HepG2 (cell line): ENCODE results near the gene ASXL1. TPM values are rescaled to one million over a fixed set of nuclear protein-coding genes. Genes with fewer than 3 reads are reported as not detected.

Experiments used
- ERF ChIP-seq: IDR thresholded peaks from 2 replicates; pipeline ENCODE4 v1.6.1; 2018; ENCODE audit warnings: missing biosample characterization, missing genetic modification reagents
- HMG20B ChIP-seq: conservative IDR thresholded peaks from 2 replicates; pipeline ENCODE4 v1.6.1; 2016; ENCODE audit warnings: missing genetic modification reagents, missing compliant biosample characterization
- HOXA7 ChIP-seq: sonication (generic); formaldehyde crosslinking; IDR thresholded peaks from 2 replicates; pipeline ENCODE4 v1.8.1; 2022; ENCODE audit warnings: mild to moderate bottlenecking, missing genetic modification reagents, moderate library complexity
- KLF6 ChIP-seq: IDR thresholded peaks from 2 replicates; pipeline ENCODE4 v1.8.0; 2016; ENCODE audit warnings: missing biosample characterization, missing genetic modification reagents
- ZNF205 ChIP-seq: IDR thresholded peaks from 2 replicates; pipeline ENCODE4 v1.6.1; 2018; ENCODE audit warnings: missing biosample characterization, missing genetic modification reagents
- ZNF713 ChIP-seq: sonication (generic); formaldehyde crosslinking; IDR thresholded peaks from 2 replicates; pipeline ENCODE4 v1.4.0; 2020; ENCODE audit warnings: mild to moderate bottlenecking, missing genetic modification reagents
- ZNF83 ChIP-seq: sonication (generic); formaldehyde crosslinking; IDR thresholded peaks from 2 replicates; pipeline ENCODE4 v1.4.0; 2020; ENCODE audit warnings: missing genetic modification reagents, mild to moderate bottlenecking, borderline replicate concordance
- ZSCAN30 ChIP-seq: sonication (generic); formaldehyde crosslinking; IDR thresholded peaks from 2 replicates; pipeline ENCODE4 v1.5.0; 2020; ENCODE audit warnings: mild to moderate bottlenecking, missing genetic modification reagents
- polyA plus RNA-seq, 8 experiments: library from polyadenylated mRNA; depleted of rRNA in 3 of 8; stranded (reverse) in 7 of 8; unstranded in 1 of 8; fragments of >200 nt; fragmentation: Illumina TruSeq in 4 of 8; extraction: Trizol in 4 of 8; gene quantifications; 2 replicates each; pipeline versions ENCODE4 v1.2.1 to v1.2.3, GENCODE V29; 2011 to 2016; ENCODE audit warnings: low read depth in 4 of 8, missing spikeins in 1 of 8, mixed read lengths in 1 of 8; ENCODE audit not compliant: insufficient read depth in 1 of 8
- total RNA-seq, 5 experiments: library from RNA; depleted of rRNA; stranded (reverse); fragments of >200 nt; fragmentation: Illumina TruSeq; extraction: Trizol; gene quantifications; 2 replicates each; pipeline ENCODE4 v1.2.3, GENCODE V29; 2016; ENCODE audit warnings: low read depth in 1 of 5
- TF ChIP-seq, protein P1 (sequence below): sonication (generic); formaldehyde crosslinking; IDR thresholded peaks from 2 replicates; pipeline ENCODE4 v1.5.0; 2020; ENCODE audit warnings: mild to moderate bottlenecking, missing genetic modification reagents
- TF ChIP-seq, protein P2 (sequence below): IDR thresholded peaks from 2 replicates; pipeline ENCODE4 v1.6.1; 2018; ENCODE audit warnings: missing genetic modification reagents
- TF ChIP-seq, protein P3 (sequence below): sonication (generic); formaldehyde crosslinking; IDR thresholded peaks from 2 replicates; pipeline ENCODE4 v1.4.0; 2020; ENCODE audit warnings: missing genetic modification reagents, mild to moderate bottlenecking, borderline replicate concordance
- TF ChIP-seq, protein P4 (sequence below), 2 experiments: sonication (generic) in 1 of 2; formaldehyde crosslinking in 1 of 2; IDR thresholded peaks; 2 replicates each; pipeline versions ENCODE4 v1.6.1 to v1.9.0; 2014 to 2022; ENCODE audit warnings: antibody characterized with exemption in 1 of 2, borderline replicate concordance in 1 of 2, inconsistent platforms in 1 of 2, low read depth in 1 of 2, missing genetic modification reagents in 1 of 2
- TF ChIP-seq, protein P5 (sequence below): IDR thresholded peaks from 2 replicates; pipeline ENCODE4 v1.6.1; 2012; ENCODE audit warnings: low read length, improper control_type of control experiment

The ASXL1 gene
- total and polyA plus RNA-seq, 2 of the 13 experiments (the other 11 are each of a cell fraction or from before 2014, with no cell fraction given), result 62.1 to 74.8 TPM

DNA sequence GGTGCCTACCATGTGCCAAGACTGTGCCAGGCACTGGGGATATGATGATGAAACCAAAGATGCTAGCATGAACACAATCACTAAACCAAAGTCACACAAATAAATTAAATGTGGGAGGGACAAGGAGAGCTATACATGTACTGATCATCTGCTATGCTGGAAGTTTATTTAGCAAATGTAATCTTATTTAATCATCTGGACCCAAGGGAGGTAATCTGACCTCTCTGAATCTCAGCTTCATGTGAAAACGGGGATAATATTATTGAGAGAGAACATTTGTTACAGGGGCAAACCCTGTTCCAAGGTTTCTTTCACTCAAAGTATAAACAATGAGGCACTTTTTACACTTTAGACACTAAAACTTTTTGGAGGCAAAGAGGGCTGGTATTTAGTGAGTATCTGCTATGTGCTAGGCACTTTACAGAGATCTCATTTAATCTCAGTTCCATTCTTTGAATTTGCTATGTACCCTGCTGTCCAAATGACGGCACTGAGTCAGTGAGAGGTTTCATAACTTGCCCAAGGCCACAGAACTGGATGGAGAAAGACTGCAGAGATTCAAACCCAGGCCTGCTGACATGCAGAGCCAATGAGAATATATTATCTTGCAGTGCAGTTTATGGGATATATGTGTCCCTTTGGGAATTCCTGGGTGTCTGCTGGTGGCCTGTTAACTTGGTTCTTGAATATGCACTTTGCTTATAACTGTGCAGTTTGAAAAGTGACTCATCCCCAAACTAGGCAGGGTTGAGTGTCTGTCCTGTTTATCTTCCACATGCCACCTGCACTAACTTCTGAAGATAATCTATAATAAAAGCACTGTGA, 3.3 kb upstream of the ASXL1 start (continued):
- TF ChIP-seq ZNF713 (CRISPR knock-in tag), result peak; percentile 64; the same call in 1 of the 2 replicates
- no peak; the same call in 1 of the 2 replicates for TF ChIP-seq HMG20B (CRISPR knock-in tag)
- TF ChIP-seq, protein P1, sequence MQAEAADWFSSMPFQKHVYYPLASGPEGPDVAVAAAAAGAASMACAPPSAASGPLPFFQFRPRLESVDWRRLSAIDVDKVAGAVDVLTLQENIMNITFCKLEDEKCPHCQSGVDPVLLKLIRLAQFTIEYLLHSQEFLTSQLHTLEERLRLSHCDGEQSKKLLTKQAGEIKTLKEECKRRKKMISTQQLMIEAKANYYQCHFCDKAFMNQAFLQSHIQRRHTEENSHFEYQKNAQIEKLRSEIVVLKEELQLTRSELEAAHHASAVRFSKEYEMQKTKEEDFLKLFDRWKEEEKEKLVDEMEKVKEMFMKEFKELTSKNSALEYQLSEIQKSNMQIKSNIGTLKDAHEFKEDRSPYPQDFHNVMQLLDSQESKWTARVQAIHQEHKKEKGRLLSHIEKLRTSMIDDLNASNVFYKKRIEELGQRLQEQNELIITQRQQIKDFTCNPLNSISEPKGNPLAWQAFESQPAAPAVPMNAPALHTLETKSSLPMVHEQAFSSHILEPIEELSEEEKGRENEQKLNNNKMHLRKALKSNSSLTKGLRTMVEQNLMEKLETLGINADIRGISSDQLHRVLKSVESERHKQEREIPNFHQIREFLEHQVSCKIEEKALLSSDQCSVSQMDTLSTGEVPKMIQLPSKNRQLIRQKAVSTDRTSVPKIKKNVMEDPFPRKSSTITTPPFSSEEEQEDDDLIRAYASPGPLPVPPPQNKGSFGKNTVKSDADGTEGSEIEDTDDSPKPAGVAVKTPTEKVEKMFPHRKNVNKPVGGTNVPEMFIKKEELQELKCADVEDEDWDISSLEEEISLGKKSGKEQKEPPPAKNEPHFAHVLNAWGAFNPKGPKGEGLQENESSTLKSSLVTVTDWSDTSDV, result no peak
- TF ChIP-seq ERF (CRISPR knock-in tag), result peak; percentile 41; the same call in 1 of the 2 replicates
- no peak for TF ChIP-seq HOXA7 (CRISPR knock-in tag)
- TF ChIP-seq, protein P2, sequence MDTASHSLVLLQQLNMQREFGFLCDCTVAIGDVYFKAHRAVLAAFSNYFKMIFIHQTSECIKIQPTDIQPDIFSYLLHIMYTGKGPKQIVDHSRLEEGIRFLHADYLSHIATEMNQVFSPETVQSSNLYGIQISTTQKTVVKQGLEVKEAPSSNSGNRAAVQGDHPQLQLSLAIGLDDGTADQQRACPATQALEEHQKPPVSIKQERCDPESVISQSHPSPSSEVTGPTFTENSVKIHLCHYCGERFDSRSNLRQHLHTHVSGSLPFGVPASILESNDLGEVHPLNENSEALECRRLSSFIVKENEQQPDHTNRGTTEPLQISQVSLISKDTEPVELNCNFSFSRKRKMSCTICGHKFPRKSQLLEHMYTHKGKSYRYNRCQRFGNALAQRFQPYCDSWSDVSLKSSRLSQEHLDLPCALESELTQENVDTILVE (CRISPR knock-in tag), result peak; percentile 18; the same call in 1 of the 2 replicates
- peak; percentile 97 for TF ChIP-seq ZNF205 (CRISPR knock-in tag)
- TF ChIP-seq, protein P3, sequence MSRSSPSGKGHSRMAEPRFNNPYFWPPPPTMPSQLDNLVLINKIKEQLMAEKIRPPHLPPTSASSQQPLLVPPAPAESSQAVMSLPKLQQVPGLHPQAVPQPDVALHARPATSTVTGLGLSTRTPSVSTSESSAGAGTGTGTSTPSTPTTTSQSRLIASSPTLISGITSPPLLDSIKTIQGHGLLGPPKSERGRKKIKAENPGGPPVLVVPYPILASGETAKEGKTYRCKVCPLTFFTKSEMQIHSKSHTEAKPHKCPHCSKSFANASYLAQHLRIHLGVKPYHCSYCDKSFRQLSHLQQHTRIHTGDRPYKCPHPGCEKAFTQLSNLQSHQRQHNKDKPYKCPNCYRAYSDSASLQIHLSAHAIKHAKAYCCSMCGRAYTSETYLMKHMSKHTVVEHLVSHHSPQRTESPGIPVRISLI, result no peak
- TF ChIP-seq ZNF83 (CRISPR knock-in tag), result no peak
- TF ChIP-seq, protein P4, sequence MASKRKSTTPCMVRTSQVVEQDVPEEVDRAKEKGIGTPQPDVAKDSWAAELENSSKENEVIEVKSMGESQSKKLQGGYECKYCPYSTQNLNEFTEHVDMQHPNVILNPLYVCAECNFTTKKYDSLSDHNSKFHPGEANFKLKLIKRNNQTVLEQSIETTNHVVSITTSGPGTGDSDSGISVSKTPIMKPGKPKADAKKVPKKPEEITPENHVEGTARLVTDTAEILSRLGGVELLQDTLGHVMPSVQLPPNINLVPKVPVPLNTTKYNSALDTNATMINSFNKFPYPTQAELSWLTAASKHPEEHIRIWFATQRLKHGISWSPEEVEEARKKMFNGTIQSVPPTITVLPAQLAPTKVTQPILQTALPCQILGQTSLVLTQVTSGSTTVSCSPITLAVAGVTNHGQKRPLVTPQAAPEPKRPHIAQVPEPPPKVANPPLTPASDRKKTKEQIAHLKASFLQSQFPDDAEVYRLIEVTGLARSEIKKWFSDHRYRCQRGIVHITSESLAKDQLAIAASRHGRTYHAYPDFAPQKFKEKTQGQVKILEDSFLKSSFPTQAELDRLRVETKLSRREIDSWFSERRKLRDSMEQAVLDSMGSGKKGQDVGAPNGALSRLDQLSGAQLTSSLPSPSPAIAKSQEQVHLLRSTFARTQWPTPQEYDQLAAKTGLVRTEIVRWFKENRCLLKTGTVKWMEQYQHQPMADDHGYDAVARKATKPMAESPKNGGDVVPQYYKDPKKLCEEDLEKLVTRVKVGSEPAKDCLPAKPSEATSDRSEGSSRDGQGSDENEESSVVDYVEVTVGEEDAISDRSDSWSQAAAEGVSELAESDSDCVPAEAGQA (IDR thresholded peaks at IDR 0.05; ENCODE audit: low read depth), result no peak
- TF ChIP-seq, protein P4 (CRISPR knock-in tag; IDR thresholded peaks at IDR 0.05; ENCODE audit: borderline replicate concordance), result no peak
- TF ChIP-seq ZSCAN30, result 0 out of 2 replicates have a peak, but pooled peaks have one; percentile 61
- TF ChIP-seq, protein P5, sequence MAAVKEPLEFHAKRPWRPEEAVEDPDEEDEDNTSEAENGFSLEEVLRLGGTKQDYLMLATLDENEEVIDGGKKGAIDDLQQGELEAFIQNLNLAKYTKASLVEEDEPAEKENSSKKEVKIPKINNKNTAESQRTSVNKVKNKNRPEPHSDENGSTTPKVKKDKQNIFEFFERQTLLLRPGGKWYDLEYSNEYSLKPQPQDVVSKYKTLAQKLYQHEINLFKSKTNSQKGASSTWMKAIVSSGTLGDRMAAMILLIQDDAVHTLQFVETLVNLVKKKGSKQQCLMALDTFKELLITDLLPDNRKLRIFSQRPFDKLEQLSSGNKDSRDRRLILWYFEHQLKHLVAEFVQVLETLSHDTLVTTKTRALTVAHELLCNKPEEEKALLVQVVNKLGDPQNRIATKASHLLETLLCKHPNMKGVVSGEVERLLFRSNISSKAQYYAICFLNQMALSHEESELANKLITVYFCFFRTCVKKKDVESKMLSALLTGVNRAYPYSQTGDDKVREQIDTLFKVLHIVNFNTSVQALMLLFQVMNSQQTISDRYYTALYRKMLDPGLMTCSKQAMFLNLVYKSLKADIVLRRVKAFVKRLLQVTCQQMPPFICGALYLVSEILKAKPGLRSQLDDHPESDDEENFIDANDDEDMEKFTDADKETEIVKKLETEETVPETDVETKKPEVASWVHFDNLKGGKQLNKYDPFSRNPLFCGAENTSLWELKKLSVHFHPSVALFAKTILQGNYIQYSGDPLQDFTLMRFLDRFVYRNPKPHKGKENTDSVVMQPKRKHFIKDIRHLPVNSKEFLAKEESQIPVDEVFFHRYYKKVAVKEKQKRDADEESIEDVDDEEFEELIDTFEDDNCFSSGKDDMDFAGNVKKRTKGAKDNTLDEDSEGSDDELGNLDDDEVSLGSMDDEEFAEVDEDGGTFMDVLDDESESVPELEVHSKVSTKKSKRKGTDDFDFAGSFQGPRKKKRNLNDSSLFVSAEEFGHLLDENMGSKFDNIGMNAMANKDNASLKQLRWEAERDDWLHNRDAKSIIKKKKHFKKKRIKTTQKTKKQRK, result no peak
- TF ChIP-seq KLF6 (CRISPR knock-in tag), result peak; percentile 68; the same call in 1 of the 2 replicates
